Sigmoid colon (tissue), 7 donors: ENCODE data around the gene HSPB7. TPM values are rescaled to one million over a fixed set of nuclear protein-coding genes. Genes with fewer than 3 reads are reported as not detected.
A peak's percentile ranks its signal among the peaks of the same experiment; 100 is the strongest.

ENCODE experiments used
- DNase-seq: peaks from one replicate; pipeline ENCODE4 v3.0.0-alpha.2; 2019
- H3K27ac ChIP-seq, 4 donors: fragments of 200-600 bp; sonication (generic); one replicate each; pipeline ENCODE4 v1.5.1; 2016 to 2019; ENCODE audit warnings: mild to moderate bottlenecking in 1 of 4
- H3K27me3 ChIP-seq, 3 donors: fragments of 200-600 bp; sonication (generic); one replicate each; pipeline ENCODE4 v1.5.1; 2019; ENCODE audit warnings: mild to moderate bottlenecking in 1 of 3
- H3K36me3 ChIP-seq, 4 donors: fragments of 200-600 bp; sonication (generic); one replicate each; pipeline ENCODE4 v1.5.1; 2016 to 2019
- H3K4me1 ChIP-seq, 4 donors: fragments of 200-600 bp; sonication (generic); one replicate each; pipeline ENCODE4 v1.5.1; 2017 to 2019
- H3K4me3 ChIP-seq, 4 donors: fragments of 200-600 bp; sonication (generic); one replicate each; pipeline ENCODE4 v1.5.1; 2017 to 2019; ENCODE audit warnings: mild to moderate bottlenecking in 2 of 4, moderate library complexity in 1 of 4
- H3K9me3 ChIP-seq, 4 donors: fragments of 200-600 bp in 3 of 4; sonication (generic) in 3 of 4; one replicate each; pipeline versions ENCODE4 v1.5.1 to v1.6.1; 2013 to 2019
- CTCF ChIP-seq, 4 experiments: fragments of 450-650 bp in 3 of 4; fragments of 200-600 bp in 1 of 4; IDR thresholded peaks; one replicate each; pipeline ENCODE4 v1.5.1; 2016 to 2019; ENCODE audit warnings: antibody characterized with exemption in 4 of 4, mild to moderate bottlenecking in 3 of 4, moderate library complexity in 2 of 4
- EP300 ChIP-seq, 4 donors: sonication (generic); formaldehyde crosslinking; IDR thresholded peaks; one replicate each; pipeline ENCODE4 v1.6.1; 2017; ENCODE audit warnings: antibody characterized with exemption in 4 of 4
- POLR2A ChIP-seq, 2 donors: fragments of 450-650 bp; IDR thresholded peaks; one replicate each; pipeline ENCODE4 v1.6.1; 2016; ENCODE audit warnings: antibody characterized with exemption in 2 of 2, mild to moderate bottlenecking in 2 of 2, moderate library complexity in 2 of 2
- POLR2AphosphoS5 ChIP-seq, 4 donors: sonication (generic); formaldehyde crosslinking; IDR thresholded peaks; one replicate each; pipeline ENCODE4 v1.6.1; 2017; ENCODE audit warnings: antibody characterized with exemption in 4 of 4
- WGBS, 2 donors: extraction: QIAGEN DNeasy Blood & Tissue Kit; methylation state at CpG; one replicate each; pipeline ENCODE4 v1.1.7; 2013; 5-methylcytosine and 5-hydroxymethylcytosine counted together
- intact Hi-C: fragments of 100-400 bp; cut with DNase I; formaldehyde crosslinking; loops from one replicate; pipeline ENCODE4 v1.15.1; 2023
- polyA plus RNA-seq, 3 donors: library from polyadenylated mRNA; stranded (reverse); fragments of 200-250 nt; gene quantifications; one replicate each; pipeline ENCODE4 v1.2.3, GENCODE V29; 2013
- total RNA-seq, 4 donors: library from RNA; depleted of rRNA; stranded (reverse); fragments of >200 nt; gene quantifications; one replicate each; pipeline ENCODE4 v1.1.0, GENCODE V29; 2016
- donor health status: healthy with polysubstance abuse.
- donor health status: Bipolar disorder and iron deficiency.
- donor health status: healthy.

The HSPB7 gene
- total and polyA plus RNA-seq, 7 donors, result 6.7 to 224 (median 44.4) TPM

GRCh38 chr1:16013220-16013907 lies 4.5 kb downstream of the HSPB7 start:
- H3K36me3 ChIP-seq, result no peaks in the 10 kb centered on the region
- H3K9me3 ChIP-seq, result no peaks in the 10 kb centered on the region
- peak overlapping the region; percentile 92 to 94 (median 94) for H3K27ac ChIP-seq
- H3K27me3 ChIP-seq, result no peaks in the 10 kb centered on the region
- intact Hi-C loops, result no loop called here
- H3K4me1 ChIP-seq, result peaks cover 0 to 65% (median 52%) of the 10 kb centered on the region in 4 donors
- peak; percentile 93 for DNase-seq
- H3K4me3 ChIP-seq, result peak overlapping the region; percentile 24 to 50 (median 39)
- 11 to 23% methylated on average over 28 of the region's 28 CpGs for WGBS, 2 donors
- TF ChIP-seq EP300 (IDR thresholded peaks at IDR 0.05) (peak in 2 of 4 donors; percentile 77 to 96), POLR2AphosphoS5 (IDR thresholded peaks at IDR 0.05) (peak; percentile 52 to 79 (median 56)), POLR2A (IDR thresholded peaks at IDR 0.05) (no peak)

- Histone ChIP-seq H3K36me3 (no peaks in the 10 kb centered on the region), H3K9me3 (no peaks in the 10 kb centered on the region), H3K4me3 (peak overlapping the region; percentile 24 to 50 (median 39)), H3K4me1 (peaks cover 0 to 58% (median 46%) of the 10 kb centered on the region in 4 donors), H3K27ac (peak overlapping the region; percentile 92 to 94 (median 94)), H3K27me3 (no peaks in the 10 kb centered on the region)
- TF ChIP-seq POLR2AphosphoS5 (IDR thresholded peaks at IDR 0.05), result peak in 3 of 4 donors; percentile 6 to 58 (median 20)
- no peak for TF ChIP-seq CTCF (IDR thresholded peaks at IDR 0.05)
- DNase-seq, result peak; percentile 89
- 4 to 6% methylated on average over 36 of the region's 36 CpGs for WGBS, 2 donors
- intact Hi-C loops, result no loop called here
Measured at GRCh38 chr1:16012590-16013219, 5.1 kb downstream of the HSPB7 start.

- intact Hi-C loops, result no loop called here
- H3K4me1 ChIP-seq, result peaks cover 0 to 54% (median 43%) of the 10 kb centered on the region in 4 donors
Measured at GRCh38 chr1:16011936-16012589, 5.8 kb downstream of the HSPB7 start.

GRCh38 chr1:16010837-16011236 lies 7.0 kb downstream of the HSPB7 start:
- TF ChIP-seq EP300 (IDR thresholded peaks at IDR 0.05) (no peak), POLR2A (IDR thresholded peaks at IDR 0.05) (no peak), CTCF (IDR thresholded peaks at IDR 0.05) (no peak), POLR2AphosphoS5 (IDR thresholded peaks at IDR 0.05) (no peak)
- Histone ChIP-seq H3K4me3 (no peak overlapping the region), H3K27me3 (no peaks in the 10 kb centered on the region), H3K27ac (peak overlapping the region in 1 of 4 donors; percentile 14), H3K4me1 (peaks cover 0 to 43% (median 37%) of the 10 kb centered on the region in 4 donors), H3K9me3 (no peaks in the 10 kb centered on the region), H3K36me3 (no peaks in the 10 kb centered on the region)
- intact Hi-C loops, result no loop called here
- WGBS, 2 donors, result 96 to 97% methylated on average over 3 of the region's 3 CpGs
- DNase-seq, result no peak

More at GRCh38 chr1:16011936-16012589, 5.8 kb downstream of the HSPB7 start:
- H3K27me3 ChIP-seq, result no peaks in the 10 kb centered on the region
- no peak for DNase-seq
- 90 to 95% methylated on average over 11 of the region's 11 CpGs for WGBS, 2 donors
- H3K36me3 ChIP-seq, result no peaks in the 10 kb centered on the region
- peak overlapping the region; percentile 92 to 94 (median 94) for H3K27ac ChIP-seq
- H3K4me3 ChIP-seq, result no peak overlapping the region
- TF ChIP-seq POLR2A (IDR thresholded peaks at IDR 0.05), result no peak
- H3K9me3 ChIP-seq, result no peaks in the 10 kb centered on the region

- intact Hi-C loops, result loop anchor here (1.0 to 5.0 kb wide), 3 partner anchors 23 to 192 kb away; no protein-coding TSS in a partner anchor
- Histone ChIP-seq H3K27me3 (no peaks in the 10 kb centered on the region), H3K4me1 (peaks cover 0 to 31% (median 26%) of the 10 kb centered on the region in 4 donors), H3K4me3 (no peak overlapping the region), H3K27ac (no peak overlapping the region), H3K9me3 (no peaks in the 10 kb centered on the region), H3K36me3 (no peaks in the 10 kb centered on the region)
- TF ChIP-seq POLR2A (IDR thresholded peaks at IDR 0.05), result no peak
- no peak for TF ChIP-seq CTCF (IDR thresholded peaks at IDR 0.05)
- TF ChIP-seq POLR2AphosphoS5 (IDR thresholded peaks at IDR 0.05), result no peak
- 87 to 93% methylated on average over 11 of the region's 11 CpGs for WGBS, 2 donors
- no peak for DNase-seq
Measured at GRCh38 chr1:16009678-16010077, 8.2 kb downstream of the HSPB7 start.
